ENCODE measurements around the gene TSBP1.
"Not testable (repeated sequence)": the region's sequence is repeated elsewhere in the genome, so short reads cannot be mapped to it uniquely, and the experiment has no call there.

TSBP1 gene

DNA sequence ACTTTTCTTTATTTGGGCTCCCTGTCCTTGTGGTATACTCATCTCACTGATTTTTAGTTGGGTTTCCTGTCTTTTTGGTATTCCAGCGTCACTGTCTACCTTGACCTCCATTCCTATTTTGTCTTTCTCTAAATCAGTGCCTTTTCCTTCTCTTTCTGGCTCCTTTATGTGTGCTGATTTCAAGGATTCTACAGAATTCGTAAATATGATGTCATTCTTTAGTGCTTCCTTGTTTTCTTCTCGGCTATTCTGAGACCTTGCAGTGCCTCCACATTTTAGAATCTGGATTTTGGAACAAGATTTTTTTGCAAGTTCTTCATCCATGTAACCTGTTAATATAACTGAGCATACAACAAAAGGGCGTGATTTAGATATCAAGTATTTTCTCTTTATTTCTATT is 78.0 kb downstream of the TSBP1 start:
- Histone ChIP-seq H3K27ac (ENCODE audit: low read depth, low read length) (no peak overlapping the region), H3K9me3 (ENCODE audit: control insufficient read depth in 1 of 2, low read length in 2 of 2) (no peaks in the 10 kb centered on the region), H3K36me3 (ENCODE audit: control insufficient read depth in 1 of 2, insufficient read depth in 2 of 2, low read length in 2 of 2) (no peaks in the 10 kb centered on the region), H3K4me3 (ENCODE audit: low read depth in 1 of 2, low read length in 2 of 2) (no peak overlapping the region), H3K9ac (ENCODE audit: low read depth in 1 of 2, low read length in 2 of 2) (no peak overlapping the region), H3K4me1 (ENCODE audit: control insufficient read depth in 1 of 2, insufficient read depth in 2 of 2, low read length in 2 of 2) (peaks cover 0 to 4% of the 10 kb centered on the region in 2 donors), H3K27me3 (ENCODE audit: control insufficient read depth in 1 of 2, insufficient read depth in 2 of 2, low read length in 2 of 2) (no peaks in the 10 kb centered on the region)

DNA sequence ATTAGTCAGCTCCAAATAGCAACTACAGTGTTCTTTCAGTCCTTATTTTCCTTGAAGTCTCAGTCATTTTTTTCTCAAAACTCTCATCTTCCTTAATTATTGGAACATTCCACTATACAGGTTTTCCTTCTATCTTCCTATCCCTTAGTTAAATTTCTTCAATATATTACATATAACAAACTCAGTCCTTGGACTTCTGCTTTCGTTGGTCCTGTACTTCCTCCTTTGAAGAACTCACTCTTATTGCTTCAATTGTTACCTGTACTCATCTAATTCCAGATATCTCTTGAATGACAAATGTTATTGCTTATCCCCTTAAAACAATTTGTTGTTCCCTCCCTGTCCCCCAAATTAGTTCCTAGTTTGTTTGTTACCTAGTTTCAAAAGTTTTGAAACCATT is 80.2 kb downstream of the TSBP1 start:
- no peak overlapping the region for H3K27ac ChIP-seq (ENCODE audit: low read depth, low read length)
- H3K36me3 ChIP-seq (ENCODE audit: control insufficient read depth in 1 of 2, insufficient read depth in 2 of 2, low read length in 2 of 2) = no peaks in the 10 kb centered on the region
- H3K4me1 ChIP-seq (ENCODE audit: control insufficient read depth in 1 of 2, insufficient read depth in 2 of 2, low read length in 2 of 2) = peaks cover 0 to 4% of the 10 kb centered on the region in 2 donors
- no peak overlapping the region for H3K4me3 ChIP-seq (ENCODE audit: low read depth in 1 of 2, low read length in 2 of 2)
- H3K27me3 ChIP-seq (ENCODE audit: control insufficient read depth in 1 of 2, insufficient read depth in 2 of 2, low read length in 2 of 2) = no peaks in the 10 kb centered on the region
- no peak overlapping the region for H3K9ac ChIP-seq (ENCODE audit: low read depth in 1 of 2, low read length in 2 of 2)
- no peaks in the 10 kb centered on the region for H3K9me3 ChIP-seq (ENCODE audit: control insufficient read depth in 1 of 2, low read length in 2 of 2)

DNA sequence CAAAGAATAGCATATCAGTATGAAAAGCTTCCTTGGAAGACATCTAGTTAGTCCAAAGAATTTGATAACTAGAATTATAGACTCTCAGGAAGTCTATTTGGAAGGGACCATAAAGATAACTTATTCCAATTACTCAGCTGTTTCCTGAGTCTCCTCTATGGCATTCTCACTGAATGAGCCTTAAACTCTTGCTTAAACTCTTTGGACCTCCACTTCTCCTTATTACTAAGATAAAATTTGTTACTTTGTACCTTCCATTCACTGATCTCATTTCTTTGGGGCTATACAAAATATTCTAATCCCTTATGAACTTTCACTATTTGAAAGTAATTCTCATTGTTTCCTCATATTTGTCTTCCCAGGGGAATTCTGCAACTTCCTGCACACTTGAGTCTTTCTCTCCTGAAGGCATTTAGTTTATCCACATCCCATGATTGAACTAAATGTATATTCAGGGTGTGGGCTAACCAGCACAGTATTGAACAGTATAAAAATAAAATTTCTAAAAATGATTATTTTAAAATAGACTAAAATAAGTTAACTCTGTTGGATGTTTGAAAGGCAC is 80.7 kb downstream of the TSBP1 start:
- Histone ChIP-seq H3K36me3 (ENCODE audit: control insufficient read depth in 1 of 2, insufficient read depth in 2 of 2, low read length in 2 of 2) (no peaks in the 10 kb centered on the region), H3K9me3 (ENCODE audit: control insufficient read depth in 1 of 2, low read length in 2 of 2) (no peaks in the 10 kb centered on the region), H3K27me3 (ENCODE audit: control insufficient read depth in 1 of 2, insufficient read depth in 2 of 2, low read length in 2 of 2) (no peaks in the 10 kb centered on the region), H3K9ac (ENCODE audit: low read depth in 1 of 2, low read length in 2 of 2) (no peak overlapping the region), H3K4me1 (ENCODE audit: control insufficient read depth in 1 of 2, insufficient read depth in 2 of 2, low read length in 2 of 2) (peaks cover 0 to 4% of the 10 kb centered on the region in 2 donors), H3K4me3 (ENCODE audit: low read depth in 1 of 2, low read length in 2 of 2) (no peak overlapping the region), H3K27ac (ENCODE audit: low read depth, low read length) (no peak overlapping the region)

DNA sequence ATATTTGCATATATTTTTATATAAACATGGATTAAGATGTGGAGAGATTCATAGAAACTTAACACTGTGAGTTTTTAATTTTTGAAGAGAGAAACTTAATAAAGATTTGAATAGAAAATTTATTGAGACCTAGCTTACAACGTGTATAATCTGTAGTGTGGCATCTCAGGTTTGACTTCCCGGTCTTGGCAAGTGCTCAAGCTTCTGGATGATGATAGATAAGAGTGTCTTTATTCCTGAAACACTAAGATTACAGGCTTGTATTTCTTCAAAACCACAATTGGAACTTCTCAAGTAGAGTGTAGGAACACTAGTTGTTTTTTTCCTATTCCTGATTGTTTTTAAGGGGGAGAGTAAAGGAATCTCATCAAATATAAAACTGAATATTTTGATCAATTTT is 83.3 kb downstream of the TSBP1 start:
- H3K4me3 ChIP-seq (ENCODE audit: low read depth in 1 of 2, low read length in 2 of 2) = no peak overlapping the region
- H3K4me1 ChIP-seq (ENCODE audit: control insufficient read depth in 1 of 2, insufficient read depth in 2 of 2, low read length in 2 of 2) = peaks cover 0 to 4% of the 10 kb centered on the region in 2 donors
- no peak overlapping the region for H3K27ac ChIP-seq (ENCODE audit: low read depth, low read length)
- H3K36me3 ChIP-seq (ENCODE audit: control insufficient read depth in 1 of 2, insufficient read depth in 2 of 2, low read length in 2 of 2) = no peaks in the 10 kb centered on the region
- no peaks in the 10 kb centered on the region for H3K9me3 ChIP-seq (ENCODE audit: control insufficient read depth in 1 of 2, low read length in 2 of 2)
- H3K27me3 ChIP-seq (ENCODE audit: control insufficient read depth in 1 of 2, insufficient read depth in 2 of 2, low read length in 2 of 2) = no peaks in the 10 kb centered on the region
- H3K9ac ChIP-seq (ENCODE audit: low read depth in 1 of 2, low read length in 2 of 2) = no peak overlapping the region

DNA sequence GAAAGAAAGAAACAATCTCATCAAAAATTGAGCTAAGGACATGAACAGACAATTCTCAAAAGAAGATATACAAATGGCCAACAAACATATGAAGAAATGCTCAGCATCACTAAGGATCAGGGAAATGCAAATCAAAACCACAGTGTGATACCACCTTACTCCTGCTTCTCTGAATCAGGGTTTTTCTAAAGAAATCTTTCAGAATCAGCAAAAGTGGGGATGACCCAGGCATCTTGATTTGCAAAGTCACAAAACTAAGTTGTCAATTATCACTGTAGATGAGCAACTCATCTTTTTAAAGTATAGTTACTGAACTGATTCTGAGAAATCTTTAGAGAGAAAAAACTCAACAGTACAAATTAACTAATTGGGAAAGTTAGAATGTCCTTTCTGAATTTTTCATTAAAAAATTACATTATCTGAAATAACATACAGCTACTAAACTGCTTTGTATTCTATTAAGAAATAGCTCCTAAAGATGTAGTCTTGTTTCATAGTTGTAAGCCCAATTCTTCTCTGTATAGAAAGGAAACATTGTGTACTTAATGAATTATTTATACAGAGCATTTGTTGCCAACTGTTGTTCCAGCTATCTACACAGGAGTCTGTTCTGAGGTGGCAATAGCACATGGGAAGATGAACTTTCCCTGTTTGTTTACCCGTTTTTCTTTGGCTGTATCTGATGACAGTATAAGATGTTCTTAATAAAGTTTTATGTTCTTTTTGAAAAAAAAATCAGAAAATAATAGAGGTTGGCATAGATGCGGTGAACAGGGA is 97.7 kb downstream of the TSBP1 start:
- H3K4me3 ChIP-seq (ENCODE audit: low read depth in 1 of 2, low read length in 2 of 2); H3K9ac ChIP-seq (ENCODE audit: low read depth in 1 of 2, low read length in 2 of 2); H3K27ac ChIP-seq (ENCODE audit: low read depth, low read length); H3K27me3 ChIP-seq (ENCODE audit: control insufficient read depth in 1 of 2, insufficient read depth in 2 of 2, low read length in 2 of 2); H3K36me3 ChIP-seq (ENCODE audit: control insufficient read depth in 1 of 2, insufficient read depth in 2 of 2, low read length in 2 of 2); H3K9me3 ChIP-seq (ENCODE audit: control insufficient read depth in 1 of 2, low read length in 2 of 2); H3K4me1 ChIP-seq (ENCODE audit: control insufficient read depth in 1 of 2, insufficient read depth in 2 of 2, low read length in 2 of 2): not testable (repeated sequence)

DNA sequence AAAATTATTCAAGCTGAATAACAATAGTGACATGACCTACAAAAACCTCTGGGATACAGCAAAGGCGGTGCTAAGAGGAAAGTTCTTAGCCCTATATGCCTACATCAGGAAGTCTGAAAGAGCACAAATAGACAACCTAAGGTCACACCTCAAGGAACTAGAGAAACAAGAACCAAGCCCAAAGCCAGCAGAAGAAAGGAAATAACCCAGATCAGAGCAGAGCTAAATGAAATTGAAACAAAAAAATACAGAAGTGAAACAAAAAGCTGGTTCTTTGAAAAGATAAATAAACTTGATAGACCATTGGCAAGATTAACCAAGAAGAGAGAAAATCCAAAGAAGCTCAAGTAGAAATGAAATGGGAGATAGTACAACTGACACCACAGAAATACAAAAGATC is 100.3 kb downstream of the TSBP1 start:
- Histone ChIP-seq H3K4me1 (ENCODE audit: control insufficient read depth in 1 of 2, insufficient read depth in 2 of 2, low read length in 2 of 2) (no peaks in the 10 kb centered on the region), H3K27me3 (ENCODE audit: control insufficient read depth in 1 of 2, insufficient read depth in 2 of 2, low read length in 2 of 2) (no peaks in the 10 kb centered on the region), H3K4me3 (ENCODE audit: low read depth in 1 of 2, low read length in 2 of 2) (no peak overlapping the region), H3K27ac (ENCODE audit: low read depth, low read length) (no peak overlapping the region), H3K9me3 (ENCODE audit: control insufficient read depth in 1 of 2, low read length in 2 of 2) (no peaks in the 10 kb centered on the region), H3K36me3 (ENCODE audit: control insufficient read depth in 1 of 2, insufficient read depth in 2 of 2, low read length in 2 of 2) (no peaks in the 10 kb centered on the region), H3K9ac (ENCODE audit: low read depth in 1 of 2, low read length in 2 of 2) (no peak overlapping the region)

DNA sequence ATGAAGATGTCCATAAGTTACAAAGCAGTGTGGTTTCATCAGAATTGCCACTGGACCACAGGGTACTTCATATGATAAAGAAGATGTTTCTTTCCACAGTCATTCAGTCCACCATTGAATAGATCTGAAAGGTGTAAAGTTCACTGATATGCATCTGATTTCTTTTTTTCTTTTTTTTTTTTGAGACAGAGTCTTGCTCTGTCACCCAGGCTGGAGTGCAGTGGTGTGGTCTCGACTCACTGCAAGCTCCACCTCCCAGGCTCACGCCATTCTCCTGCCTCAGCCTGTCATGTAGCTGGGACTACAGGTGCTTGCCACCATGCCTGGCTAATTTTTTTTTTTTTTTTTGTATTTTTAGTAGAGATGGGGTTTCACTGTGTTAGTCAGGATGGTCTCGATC is 103.2 kb downstream of the TSBP1 start:
- H3K4me3 ChIP-seq (ENCODE audit: low read depth in 1 of 2, low read length in 2 of 2); H3K27ac ChIP-seq (ENCODE audit: low read depth, low read length); H3K9me3 ChIP-seq (ENCODE audit: control insufficient read depth in 1 of 2, low read length in 2 of 2); H3K36me3 ChIP-seq (ENCODE audit: control insufficient read depth in 1 of 2, insufficient read depth in 2 of 2, low read length in 2 of 2); H3K27me3 ChIP-seq (ENCODE audit: control insufficient read depth in 1 of 2, insufficient read depth in 2 of 2, low read length in 2 of 2); H3K9ac ChIP-seq (ENCODE audit: low read depth in 1 of 2, low read length in 2 of 2); H3K4me1 ChIP-seq (ENCODE audit: control insufficient read depth in 1 of 2, insufficient read depth in 2 of 2, low read length in 2 of 2): not testable (repeated sequence)

DNA sequence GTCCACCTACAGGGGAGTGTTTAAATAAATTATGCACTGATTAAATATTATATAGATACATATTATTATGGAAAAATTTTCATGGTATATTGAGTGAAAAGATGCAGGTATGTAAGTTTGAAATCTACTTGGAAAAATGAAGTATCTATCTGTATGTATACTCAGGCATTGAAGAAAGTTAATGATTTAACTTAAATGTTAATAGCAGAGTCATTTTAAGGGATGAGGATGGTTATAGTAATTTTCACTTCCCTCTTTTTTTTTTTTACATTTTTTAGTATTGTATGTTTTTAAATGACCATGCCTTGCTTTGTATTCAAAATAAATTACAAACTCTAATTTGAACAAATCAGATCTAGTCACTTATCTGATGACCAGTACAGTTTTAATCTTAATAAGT is 104.7 kb downstream of the TSBP1 start:
- Histone ChIP-seq H3K9me3 (ENCODE audit: control insufficient read depth in 1 of 2, low read length in 2 of 2) (no peaks in the 10 kb centered on the region), H3K4me3 (ENCODE audit: low read depth in 1 of 2, low read length in 2 of 2) (no peak overlapping the region), H3K36me3 (ENCODE audit: control insufficient read depth in 1 of 2, insufficient read depth in 2 of 2, low read length in 2 of 2) (no peaks in the 10 kb centered on the region), H3K27ac (ENCODE audit: low read depth, low read length) (no peak overlapping the region), H3K27me3 (ENCODE audit: control insufficient read depth in 1 of 2, insufficient read depth in 2 of 2, low read length in 2 of 2) (no peaks in the 10 kb centered on the region), H3K9ac (ENCODE audit: low read depth in 1 of 2, low read length in 2 of 2) (no peak overlapping the region), H3K4me1 (ENCODE audit: control insufficient read depth in 1 of 2, insufficient read depth in 2 of 2, low read length in 2 of 2) (no peaks in the 10 kb centered on the region)

DNA sequence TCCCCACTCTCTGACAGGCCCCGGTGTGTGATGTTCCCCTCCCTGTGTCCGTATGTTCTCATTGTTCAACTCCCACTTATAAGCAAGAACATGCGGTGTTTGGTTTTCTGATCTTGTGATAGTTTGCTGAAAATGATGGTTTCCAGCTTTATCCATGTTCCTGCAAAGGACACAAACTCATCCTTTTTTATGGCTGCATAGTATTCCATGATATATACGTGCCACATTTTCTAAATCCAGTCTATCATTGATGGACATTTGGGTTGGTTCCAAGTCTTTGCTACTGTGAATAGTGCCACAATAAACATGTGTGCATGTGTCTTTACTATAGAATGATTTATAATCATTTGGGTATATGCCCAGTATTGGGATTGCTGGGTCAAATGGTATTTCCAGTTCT is 114.4 kb downstream of the TSBP1 start:
- H3K36me3 ChIP-seq (ENCODE audit: control insufficient read depth in 1 of 2, insufficient read depth in 2 of 2, low read length in 2 of 2); H3K4me1 ChIP-seq (ENCODE audit: control insufficient read depth in 1 of 2, insufficient read depth in 2 of 2, low read length in 2 of 2); H3K27ac ChIP-seq (ENCODE audit: low read depth, low read length); H3K4me3 ChIP-seq (ENCODE audit: low read depth in 1 of 2, low read length in 2 of 2); H3K9me3 ChIP-seq (ENCODE audit: control insufficient read depth in 1 of 2, low read length in 2 of 2); H3K9ac ChIP-seq (ENCODE audit: low read depth in 1 of 2, low read length in 2 of 2); H3K27me3 ChIP-seq (ENCODE audit: control insufficient read depth in 1 of 2, insufficient read depth in 2 of 2, low read length in 2 of 2): not testable (repeated sequence)

DNA sequence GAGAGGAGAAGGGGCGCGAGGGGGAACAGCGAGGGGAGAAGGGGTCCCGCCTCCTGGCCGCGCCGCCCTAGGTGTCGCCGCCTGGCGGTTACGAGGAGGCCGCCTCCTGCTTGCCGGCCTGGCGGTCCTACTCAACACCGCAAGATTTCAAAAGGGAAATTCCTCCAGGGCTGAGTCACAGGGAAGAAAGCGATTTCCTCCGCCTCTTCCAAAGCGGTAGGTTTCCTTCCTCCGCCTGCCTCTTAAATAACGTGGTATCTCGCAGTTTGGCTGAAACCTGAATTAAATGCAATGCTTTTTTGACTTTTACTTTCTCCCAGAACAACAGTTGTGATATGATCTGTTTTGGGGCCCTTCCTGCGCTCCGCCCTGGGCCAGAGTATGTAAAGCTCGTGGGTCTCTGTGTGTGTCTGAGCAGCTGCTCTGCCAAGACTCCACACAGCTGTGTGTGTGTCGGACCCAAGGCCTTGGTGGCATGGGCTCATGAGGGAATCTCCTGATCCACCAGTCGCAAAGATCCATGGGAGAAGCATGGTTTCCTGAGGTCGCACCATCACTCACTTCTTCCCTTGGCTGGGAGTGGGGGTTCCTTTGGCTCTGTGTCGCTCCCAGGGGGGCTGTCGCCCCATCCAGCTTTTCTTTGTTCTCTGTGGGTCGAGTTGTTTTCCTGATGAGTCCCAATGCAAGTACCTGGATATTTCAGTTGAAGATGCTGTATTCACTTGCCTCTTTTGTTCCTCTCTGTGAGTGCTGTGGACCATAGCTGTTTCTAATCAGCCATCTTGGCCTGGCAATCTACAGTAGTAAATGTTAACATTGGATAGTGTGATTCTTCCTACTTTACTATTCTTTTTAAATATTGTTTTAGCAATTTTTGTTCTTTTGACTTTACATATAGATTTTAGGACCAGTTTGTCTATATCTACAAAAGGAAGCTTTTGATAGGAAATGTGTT is 116.2 kb downstream of the TSBP1 start:
- peak overlapping the region; percentile 34 for H3K27ac ChIP-seq (ENCODE audit: low read depth, low read length)
- peak overlapping the region; percentile 7 to 57 for H3K4me3 ChIP-seq (ENCODE audit: low read depth in 1 of 2, low read length in 2 of 2)
- peaks cover 3 to 5% of the 10 kb centered on the region in 2 donors for H3K4me1 ChIP-seq (ENCODE audit: control insufficient read depth in 1 of 2, insufficient read depth in 2 of 2, low read length in 2 of 2)
- no peaks in the 10 kb centered on the region for H3K36me3 ChIP-seq (ENCODE audit: control insufficient read depth in 1 of 2, insufficient read depth in 2 of 2, low read length in 2 of 2)
- peak overlapping the region in 1 of 2 donors; percentile 8 for H3K9ac ChIP-seq (ENCODE audit: low read depth in 1 of 2, low read length in 2 of 2)
- H3K9me3 ChIP-seq (ENCODE audit: control insufficient read depth in 1 of 2, low read length in 2 of 2) = no peaks in the 10 kb centered on the region
- no peaks in the 10 kb centered on the region for H3K27me3 ChIP-seq (ENCODE audit: control insufficient read depth in 1 of 2, insufficient read depth in 2 of 2, low read length in 2 of 2)

Measured in duodenal mucosa (tissue), 2 donors.